ENCODE data around the gene PHGDH. TPM values are rescaled to one million over a fixed set of nuclear protein-coding genes. Genes with fewer than 3 reads are reported as not detected.

The PHGDH gene
- total RNA-seq, 1 donor from 2014 or later = 61.7 TPM

DNA sequence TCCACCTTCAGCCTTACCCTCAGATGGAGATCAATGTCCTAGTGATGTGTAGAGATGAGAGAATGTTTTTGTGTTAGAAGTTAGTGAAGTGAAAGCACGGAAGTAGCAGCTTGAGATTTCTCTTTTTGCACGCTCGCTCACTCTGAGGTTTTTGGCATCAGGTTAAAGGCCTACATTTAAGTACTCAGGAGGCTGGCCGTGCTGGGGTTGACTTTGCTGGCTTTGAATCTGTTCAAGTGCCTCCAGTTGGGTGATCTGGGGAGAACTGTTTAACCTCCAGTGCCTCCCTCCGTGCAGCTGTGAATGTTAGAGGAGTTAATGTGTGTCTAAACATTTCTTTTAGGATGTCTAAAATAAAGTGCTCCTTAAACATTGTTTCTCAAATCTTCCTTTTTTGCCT, 13.9 kb downstream of the PHGDH start:
- intact Hi-C loops (cut with DNase I) = no loop called here
- H3K4me3 ChIP-seq = no peak overlapping the region
- DNase-seq (ENCODE audit: low spot score in 2 of 2) = no peak
- TF ChIP-seq, protein P1, sequence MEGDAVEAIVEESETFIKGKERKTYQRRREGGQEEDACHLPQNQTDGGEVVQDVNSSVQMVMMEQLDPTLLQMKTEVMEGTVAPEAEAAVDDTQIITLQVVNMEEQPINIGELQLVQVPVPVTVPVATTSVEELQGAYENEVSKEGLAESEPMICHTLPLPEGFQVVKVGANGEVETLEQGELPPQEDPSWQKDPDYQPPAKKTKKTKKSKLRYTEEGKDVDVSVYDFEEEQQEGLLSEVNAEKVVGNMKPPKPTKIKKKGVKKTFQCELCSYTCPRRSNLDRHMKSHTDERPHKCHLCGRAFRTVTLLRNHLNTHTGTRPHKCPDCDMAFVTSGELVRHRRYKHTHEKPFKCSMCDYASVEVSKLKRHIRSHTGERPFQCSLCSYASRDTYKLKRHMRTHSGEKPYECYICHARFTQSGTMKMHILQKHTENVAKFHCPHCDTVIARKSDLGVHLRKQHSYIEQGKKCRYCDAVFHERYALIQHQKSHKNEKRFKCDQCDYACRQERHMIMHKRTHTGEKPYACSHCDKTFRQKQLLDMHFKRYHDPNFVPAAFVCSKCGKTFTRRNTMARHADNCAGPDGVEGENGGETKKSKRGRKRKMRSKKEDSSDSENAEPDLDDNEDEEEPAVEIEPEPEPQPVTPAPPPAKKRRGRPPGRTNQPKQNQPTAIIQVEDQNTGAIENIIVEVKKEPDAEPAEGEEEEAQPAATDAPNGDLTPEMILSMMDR (IDR thresholded peaks at IDR 0.05) = no peak
- no peaks in the 10 kb centered on the region for H3K9me3 ChIP-seq
- H3K27me3 ChIP-seq = no peaks in the 10 kb centered on the region
- peaks cover 34 to 55% of the 10 kb centered on the region in 2 donors for H3K36me3 ChIP-seq
- no peak overlapping the region for H3K27ac ChIP-seq
- H3K4me1 ChIP-seq = no peaks in the 10 kb centered on the region

DNA sequence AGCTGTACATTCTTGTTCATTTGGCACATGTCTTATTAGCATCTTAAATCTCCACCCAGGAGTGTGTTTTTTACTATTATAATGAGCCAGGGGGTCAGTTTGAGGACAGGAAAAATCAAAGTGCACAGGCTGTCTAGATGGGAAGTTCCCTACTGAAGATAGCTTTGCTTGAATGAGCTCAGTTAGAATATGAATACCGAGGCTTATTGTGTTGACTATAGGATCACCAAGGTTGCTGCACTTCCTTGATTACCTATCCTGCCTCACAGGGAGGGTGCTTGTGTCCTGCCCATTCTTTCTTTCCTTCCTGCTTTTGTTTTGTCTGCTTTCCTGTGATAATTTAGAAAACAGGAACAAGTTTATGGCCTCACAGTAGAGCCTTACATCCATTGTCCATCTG, 16.3 kb downstream of the PHGDH start:
- no peak for DNase-seq (ENCODE audit: low spot score in 2 of 2)
- intact Hi-C loops (cut with DNase I) = no loop called here
- TF ChIP-seq, protein P1 (IDR thresholded peaks at IDR 0.05) = no peak
- H3K27ac ChIP-seq = no peak overlapping the region
- no peaks in the 10 kb centered on the region for H3K9me3 ChIP-seq
- H3K27me3 ChIP-seq = no peaks in the 10 kb centered on the region
- no peak overlapping the region for H3K4me3 ChIP-seq
- peaks cover 26 to 42% of the 10 kb centered on the region in 2 donors for H3K36me3 ChIP-seq
- no peaks in the 10 kb centered on the region for H3K4me1 ChIP-seq

GRCh38 chr1:119729044-119729443, 17.3 kb downstream of the PHGDH start:
- Histone ChIP-seq H3K4me3 (no peak overlapping the region), H3K27ac (no peak overlapping the region), H3K4me1 (no peaks in the 10 kb centered on the region), H3K9me3 (no peaks in the 10 kb centered on the region), H3K36me3 (peaks cover 15 to 33% of the 10 kb centered on the region in 2 donors), H3K27me3 (no peaks in the 10 kb centered on the region)
- TF ChIP-seq, protein P1 (IDR thresholded peaks at IDR 0.05) = no peak
- no peak for DNase-seq (ENCODE audit: low spot score in 2 of 2)
- intact Hi-C loops (cut with DNase I) = no loop called here

DNA sequence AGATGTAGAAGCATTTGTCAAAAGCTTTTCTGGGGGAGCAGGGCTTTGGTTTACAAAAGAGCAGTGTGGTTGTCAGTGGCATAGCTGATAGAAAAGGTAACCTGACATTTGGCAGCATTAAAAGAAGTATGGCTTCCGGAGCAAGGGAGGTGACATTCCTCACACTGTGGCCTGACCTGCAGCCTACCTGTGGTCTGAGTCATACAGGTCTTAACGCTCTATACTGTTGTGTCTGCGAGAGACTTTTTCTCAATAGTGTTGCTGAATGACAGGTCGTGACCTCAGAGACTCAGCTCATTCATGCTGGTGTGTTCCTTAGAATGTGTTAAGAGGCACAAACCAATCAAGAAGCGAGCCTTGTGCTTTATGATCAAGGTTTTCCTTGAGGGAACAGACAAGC, 19.3 kb downstream of the PHGDH start:
- Histone ChIP-seq H3K36me3 (peaks cover 18 to 36% of the 10 kb centered on the region in 2 donors), H3K27me3 (no peaks in the 10 kb centered on the region), H3K9me3 (no peaks in the 10 kb centered on the region), H3K4me3 (no peak overlapping the region), H3K27ac (no peak overlapping the region), H3K4me1 (no peaks in the 10 kb centered on the region)
- TF ChIP-seq, protein P1 (IDR thresholded peaks at IDR 0.05) = no peak
- no peak for DNase-seq (ENCODE audit: low spot score in 2 of 2)
- intact Hi-C loops (cut with DNase I) = no loop called here

DNA sequence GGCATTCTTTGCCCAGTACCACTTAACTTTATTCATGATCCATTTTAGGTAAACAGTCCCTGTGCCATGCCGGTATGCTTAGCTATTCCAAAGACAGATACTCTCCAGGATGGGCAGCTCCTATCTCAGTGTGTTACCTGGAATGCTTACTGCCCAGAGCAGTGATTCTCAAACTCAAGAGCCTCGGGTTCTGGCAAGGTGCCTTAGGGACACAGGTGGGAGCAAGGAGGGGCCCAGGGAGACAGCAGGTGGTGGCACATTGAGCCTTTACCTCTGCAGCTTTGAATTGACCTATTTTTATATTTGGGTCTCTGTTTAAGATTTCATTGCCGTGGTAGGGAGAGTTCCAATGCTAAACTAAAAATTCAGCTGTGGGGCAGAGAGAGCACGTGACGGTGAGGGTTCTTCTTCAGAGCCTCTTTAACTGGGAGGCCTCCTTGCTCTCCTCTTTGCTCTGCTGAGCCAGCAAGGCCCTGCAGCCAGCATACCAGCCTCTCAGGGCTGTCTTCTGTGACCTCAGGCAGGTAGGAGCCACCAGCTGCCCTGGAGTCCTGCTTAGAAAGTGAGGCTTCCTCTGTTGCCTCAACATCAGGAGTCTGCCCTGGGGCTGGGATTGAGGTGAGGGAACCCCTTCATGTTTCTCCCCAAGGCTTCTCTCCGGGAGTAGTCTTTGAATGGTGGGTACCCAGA, 20.2 kb downstream of the PHGDH start:
- Histone ChIP-seq H3K9me3 (no peaks in the 10 kb centered on the region), H3K27me3 (no peaks in the 10 kb centered on the region), H3K27ac (no peak overlapping the region), H3K4me1 (no peaks in the 10 kb centered on the region), H3K36me3 (peaks cover 15 to 36% of the 10 kb centered on the region in 2 donors), H3K4me3 (no peak overlapping the region)
- intact Hi-C loops (cut with DNase I) = no loop called here
- no peak for DNase-seq (ENCODE audit: low spot score in 2 of 2)
- TF ChIP-seq, protein P1 (IDR thresholded peaks at IDR 0.05) = no peak
